Bronchial epithelial cell (primary cell): ENCODE data around the gene GLYAT. TPM values are rescaled to one million over a fixed set of nuclear protein-coding genes. Genes with fewer than 3 reads are reported as not detected.

ENCODE experiments used
- DNase-seq: peaks from one replicate; pipeline ENCODE4 v3.0.0-alpha.2; 2010; ENCODE audit warnings: low read depth
- FAIRE-seq: peaks from 2 replicates; lab custom pipeline; 2011; peaks lifted over from hg19 to GRCh38; lab: Jason Lieb, UNC
- H3K27me3 ChIP-seq: 2 replicates; pipeline ENCODE4 v1.5.1; 2011; ENCODE audit warnings: low read length; ENCODE audit not compliant: control insufficient read depth, insufficient read depth
- H3K36me3 ChIP-seq: 2 replicates; pipeline ENCODE4 v1.5.1; 2011; ENCODE audit warnings: low read length; ENCODE audit not compliant: control insufficient read depth, insufficient read depth
- H3K4me3 ChIP-seq: 2 replicates; pipeline ENCODE4 v1.5.1; 2011; ENCODE audit warnings: mild to moderate bottlenecking, low read depth, low read length, control low read depth
- CTCF ChIP-seq: IDR thresholded peaks from 2 replicates; pipeline ENCODE4 v1.5.1; 2011; ENCODE audit warnings: mild to moderate bottlenecking, moderate library complexity, low read length, control low read depth, inconsistent platforms; ENCODE audit not compliant: insufficient read depth, severe bottlenecking
- total RNA-seq: library from RNA; depleted of rRNA; stranded (reverse); fragments of >200 nt; gene quantifications from 2 replicates; pipeline ENCODE4 v1.2.1, GENCODE V29; 2014

GLYAT gene
- total RNA-seq, 1 donor from 2014 or later = not detected

DNA sequence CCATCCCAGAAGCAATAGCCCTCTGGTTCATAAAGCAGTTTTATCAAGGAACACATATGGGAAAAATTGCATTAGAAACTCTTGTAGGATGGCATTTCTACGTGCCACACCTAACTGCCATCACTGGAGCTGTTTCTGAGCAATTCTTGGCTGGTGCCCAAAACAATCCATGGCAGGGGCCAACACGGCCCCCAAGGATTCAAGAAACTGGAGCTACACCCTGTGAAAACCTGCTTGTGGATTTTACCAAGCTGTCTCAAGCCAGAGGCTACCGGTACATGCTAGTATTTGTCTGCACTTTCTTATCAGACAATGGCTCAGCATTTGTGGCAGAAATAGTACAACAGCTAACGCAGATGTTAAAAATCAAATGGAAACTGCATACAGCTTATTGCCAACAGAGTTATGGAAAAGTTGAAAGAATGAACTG lies 42.4 kb upstream of the GLYAT start:
- Histone ChIP-seq H3K4me3 (no peak overlapping the region), H3K27me3 (no peaks in the 10 kb centered on the region), H3K36me3 (no peaks in the 10 kb centered on the region)
- DNase-seq = no peak
- TF ChIP-seq CTCF = no peak
- FAIRE-seq = no peak

DNA sequence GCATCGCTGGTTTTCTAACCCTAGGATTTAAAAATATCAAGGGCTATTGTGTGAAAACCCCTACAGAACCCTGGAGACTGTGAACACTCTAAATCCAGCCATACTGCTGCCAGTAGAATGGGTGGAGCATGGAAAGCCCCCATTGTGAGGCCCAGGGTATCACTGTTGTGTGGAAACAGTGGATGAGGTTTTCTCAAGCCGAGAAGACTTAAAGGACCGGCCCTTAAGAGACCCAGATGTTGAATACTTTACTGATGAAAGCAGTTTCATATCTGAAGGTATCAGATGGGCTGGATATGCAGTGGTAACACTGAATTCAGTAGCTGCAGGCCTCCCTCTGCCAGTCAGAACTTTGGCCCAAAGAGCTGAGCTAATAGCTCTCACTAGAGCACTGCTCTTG lies 41.6 kb upstream of the GLYAT start:
- H3K27me3 ChIP-seq = no peaks in the 10 kb centered on the region
- no peaks in the 10 kb centered on the region for H3K36me3 ChIP-seq
- TF ChIP-seq CTCF = no peak
- FAIRE-seq (no peak), DNase-seq (no peak)
- H3K4me3 ChIP-seq = no peak overlapping the region

GRCh38 chr11:58772329-58773285 lies 40.9 kb upstream of the GLYAT start:
- no peaks in the 10 kb centered on the region for H3K27me3 ChIP-seq
- DNase-seq (no peak), FAIRE-seq (no peak)
- TF ChIP-seq CTCF = no peak
- H3K36me3 ChIP-seq = no peaks in the 10 kb centered on the region
- no peak overlapping the region for H3K4me3 ChIP-seq

- Histone ChIP-seq H3K36me3 (no peaks in the 10 kb centered on the region), H3K4me3 (no peak overlapping the region), H3K27me3 (no peaks in the 10 kb centered on the region)
- DNase-seq = no peak
- no peak for TF ChIP-seq CTCF
- FAIRE-seq = no peak
These were observed 39.7 kb upstream of the GLYAT start for GRCh38 chr11:58771458-58771855.

DNA sequence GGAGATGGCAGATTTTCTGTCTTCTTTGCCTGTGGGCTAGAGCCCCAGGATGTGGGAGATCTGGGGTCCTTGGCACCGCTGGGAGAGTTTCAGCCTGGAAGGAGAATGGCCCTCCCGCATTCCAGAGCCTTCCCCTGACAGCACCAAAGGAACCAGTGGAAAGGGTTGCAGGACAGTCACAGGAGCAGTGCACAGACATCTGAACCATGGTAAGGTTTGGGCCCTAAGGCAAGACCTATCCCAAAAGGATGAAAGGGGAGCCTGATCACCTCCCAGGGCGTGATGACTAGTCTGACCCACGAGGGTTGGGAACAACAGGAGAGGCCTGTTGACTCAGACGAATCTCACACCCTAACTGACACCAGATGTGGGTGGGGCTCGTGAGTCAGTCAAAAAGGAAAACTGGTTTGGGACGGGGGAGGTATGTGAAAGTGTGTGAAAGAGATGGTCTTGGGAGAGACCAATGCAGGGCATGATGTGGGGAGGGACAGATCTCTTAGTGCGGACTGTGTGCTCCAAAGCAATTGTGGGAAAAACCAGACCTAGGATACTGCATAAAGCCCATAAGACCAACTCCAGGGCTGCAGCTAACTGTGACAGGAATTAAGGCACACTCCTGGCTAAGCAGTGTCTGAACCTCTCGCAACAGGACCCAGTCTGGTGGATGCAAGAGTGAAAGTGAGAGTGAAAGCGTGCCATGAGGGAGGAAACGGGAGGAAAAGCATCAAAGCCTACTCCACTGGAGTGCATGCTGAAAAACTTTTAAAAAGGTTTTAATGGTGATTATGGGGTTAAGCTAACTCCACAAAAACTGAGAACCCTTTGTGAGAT lies 39.1 kb upstream of the GLYAT start:
- Histone ChIP-seq H3K4me3 (no peak overlapping the region), H3K27me3 (no peaks in the 10 kb centered on the region), H3K36me3 (no peaks in the 10 kb centered on the region)
- TF ChIP-seq CTCF = no peak
- peak; percentile 95 for DNase-seq
- FAIRE-seq = peak; percentile 98
